ENCODE results near the gene FMR1. TPM values are rescaled to one million over a fixed set of nuclear protein-coding genes. Genes with fewer than 3 reads are reported as not detected.

The FMR1 gene
- polyA plus RNA-seq (2012; ENCODE audit: low read depth, missing spikeins): 14.5 TPM

DNA sequence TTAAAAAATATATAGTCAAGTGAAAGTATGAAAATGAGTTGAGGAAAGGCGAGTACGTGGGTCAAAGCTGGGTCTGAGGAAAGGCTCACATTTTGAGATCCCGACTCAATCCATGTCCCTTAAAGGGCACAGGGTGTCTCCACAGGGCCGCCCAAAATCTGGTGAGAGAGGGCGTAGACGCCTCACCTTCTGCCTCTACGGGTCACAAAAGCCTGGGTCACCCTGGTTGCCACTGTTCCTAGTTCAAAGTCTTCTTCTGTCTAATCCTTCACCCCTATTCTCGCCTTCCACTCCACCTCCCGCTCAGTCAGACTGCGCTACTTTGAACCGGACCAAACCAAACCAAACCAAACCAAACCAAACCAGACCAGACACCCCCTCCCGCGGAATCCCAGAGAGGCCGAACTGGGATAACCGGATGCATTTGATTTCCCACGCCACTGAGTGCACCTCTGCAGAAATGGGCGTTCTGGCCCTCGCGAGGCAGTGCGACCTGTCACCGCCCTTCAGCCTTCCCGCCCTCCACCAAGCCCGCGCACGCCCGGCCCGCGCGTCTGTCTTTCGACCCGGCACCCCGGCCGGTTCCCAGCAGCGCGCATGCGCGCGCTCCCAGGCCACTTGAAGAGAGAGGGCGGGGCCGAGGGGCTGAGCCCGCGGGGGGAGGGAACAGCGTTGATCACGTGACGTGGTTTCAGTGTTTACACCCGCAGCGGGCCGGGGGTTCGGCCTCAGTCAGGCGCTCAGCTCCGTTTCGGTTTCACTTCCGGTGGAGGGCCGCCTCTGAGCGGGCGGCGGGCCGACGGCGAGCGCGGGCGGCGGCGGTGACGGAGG is at the start of gene FMR1:
Gene FMR1, plus strand, starts transcription at position 728 of the 831 bp plus-strand sequence. CDS start 261 bp downstream, outside the sequence.
- TF ChIP-seq SPI1 (IDR thresholded peaks at IDR 0.05; ENCODE audit: low read depth, low read length) (no peak), POLR2A (IDR thresholded peaks at IDR 0.05; ENCODE audit: low read depth, low read length) (no peak), POLR2AphosphoS5 (IDR thresholded peaks at IDR 0.05; ENCODE audit: low read depth, low read length) (no peak), PAX5 (IDR thresholded peaks at IDR 0.05; ENCODE audit: insufficient read depth, low read length, severe bottlenecking) (no peak), POU2F2 (IDR thresholded peaks at IDR 0.05; ENCODE audit: low read depth, low read length) (no peak), TAF1 (IDR thresholded peaks at IDR 0.05; ENCODE audit: low read depth, low read length) (no peak)
- FAIRE-seq (peak; percentile 94), DNase-seq (ENCODE audit: insufficient read length, low spot score) (peak; percentile 72)

DNA sequence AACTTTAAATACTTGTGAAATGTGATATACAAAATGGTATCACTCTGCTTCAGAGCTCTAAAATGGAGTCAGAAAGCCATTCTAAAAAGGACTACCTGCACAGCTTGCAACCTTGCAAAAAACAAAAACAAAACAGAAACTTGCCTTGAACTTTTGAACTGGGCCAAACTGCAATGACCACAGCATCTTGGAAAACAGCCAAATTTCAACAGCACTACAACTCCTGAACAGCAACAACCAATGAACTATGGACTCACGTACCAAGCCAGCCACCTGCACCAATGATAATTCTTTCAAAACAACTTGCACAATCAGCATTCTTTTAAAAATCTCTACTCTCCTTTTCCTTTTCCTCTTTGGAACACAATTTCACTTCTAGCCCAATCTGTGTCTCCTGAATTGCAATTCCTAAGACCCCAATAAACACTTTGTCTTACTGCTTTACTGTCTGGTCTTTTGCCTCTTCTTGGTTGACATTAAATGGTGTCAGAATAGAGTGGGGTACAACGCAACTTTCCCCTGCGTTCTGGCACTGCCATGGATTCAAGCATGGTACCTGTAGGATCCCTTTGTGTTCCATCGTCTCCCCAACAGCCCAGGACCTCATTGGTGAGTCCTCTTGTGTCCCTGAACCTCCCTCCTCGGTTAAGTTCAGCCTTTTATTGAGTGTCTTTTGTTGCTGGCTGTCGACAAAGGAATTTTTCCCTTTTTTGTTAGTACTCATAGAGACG is 35.7 kb upstream of the FMR1 start:
- DNase-seq (ENCODE audit: insufficient read length, low spot score) (no peak), FAIRE-seq (peak; percentile 80)

GRCh38 chrX:147876849-147877646 is 34.7 kb upstream of the FMR1 start:
- FAIRE-seq: no peak

More for the DNA sequence above, 35.7 kb upstream of the FMR1 start:
- no peak for TF ChIP-seq POLR2AphosphoS5 (IDR thresholded peaks at IDR 0.05; ENCODE audit: low read depth, low read length)

DNA sequence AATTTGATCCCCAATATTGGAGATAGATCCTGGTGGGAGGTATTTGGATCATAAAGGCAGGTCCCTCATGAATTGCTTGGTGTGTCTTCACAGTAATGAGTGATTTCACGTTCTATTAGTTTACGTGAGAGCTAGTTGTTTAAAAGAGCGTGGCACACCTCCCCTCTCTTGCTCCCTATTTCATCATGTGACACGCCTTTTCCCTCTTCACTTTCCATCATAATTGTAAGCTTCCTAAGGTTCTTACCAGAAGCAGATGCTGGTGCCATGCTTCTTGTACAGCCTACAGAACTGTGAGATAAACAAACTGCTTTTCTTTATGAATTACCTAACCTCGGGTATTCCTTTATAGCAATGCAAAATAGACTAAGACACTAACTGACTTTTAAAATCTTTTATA is 34.0 kb upstream of the FMR1 start:
- TF ChIP-seq POLR2AphosphoS5 (IDR thresholded peaks at IDR 0.05; ENCODE audit: low read depth, low read length) (no peak), TAF1 (IDR thresholded peaks at IDR 0.05; ENCODE audit: low read depth, low read length) (no peak), POU2F2 (IDR thresholded peaks at IDR 0.05; ENCODE audit: low read depth, low read length) (no peak), SPI1 (IDR thresholded peaks at IDR 0.05; ENCODE audit: low read depth, low read length) (no peak), PAX5 (IDR thresholded peaks at IDR 0.05; ENCODE audit: insufficient read depth, low read length, severe bottlenecking) (no peak), POLR2A (IDR thresholded peaks at IDR 0.05; ENCODE audit: low read depth, low read length) (no peak)
- DNase-seq (ENCODE audit: insufficient read length, low spot score) (no peak), FAIRE-seq (no peak)

More at GRCh38 chrX:147876849-147877646, 34.7 kb upstream of the FMR1 start:
- TF ChIP-seq PAX5 (IDR thresholded peaks at IDR 0.05; ENCODE audit: insufficient read depth, low read length, severe bottlenecking): no peak
- no peak for TF ChIP-seq SPI1 (IDR thresholded peaks at IDR 0.05; ENCODE audit: low read depth, low read length)
- no peak for TF ChIP-seq TAF1 (IDR thresholded peaks at IDR 0.05; ENCODE audit: low read depth, low read length)
- no peak for DNase-seq (ENCODE audit: insufficient read length, low spot score)

DNA sequence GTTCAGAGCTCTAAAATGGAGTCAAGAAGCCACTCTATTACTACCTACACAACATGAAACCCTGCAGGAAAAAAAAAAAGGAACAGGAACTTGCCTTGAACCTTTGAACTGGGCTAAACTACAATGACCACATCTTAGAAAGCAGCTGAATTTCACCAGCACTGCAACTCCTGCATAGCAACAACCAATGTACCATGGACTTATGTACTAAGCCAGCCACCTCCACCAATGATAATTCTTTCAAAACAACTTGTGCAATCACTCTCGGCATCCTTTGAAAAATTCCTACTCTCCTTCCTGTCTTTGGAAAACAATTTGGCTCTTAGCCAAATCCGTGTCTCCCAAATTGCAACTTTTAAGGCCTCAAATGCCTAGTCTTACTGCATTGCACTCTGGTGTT is 26.8 kb upstream of the FMR1 start:
- DNase-seq (ENCODE audit: insufficient read length, low spot score): no peak
- TF ChIP-seq POLR2A (IDR thresholded peaks at IDR 0.05; ENCODE audit: low read depth, low read length) (no peak), POU2F2 (IDR thresholded peaks at IDR 0.05; ENCODE audit: low read depth, low read length) (no peak), SPI1 (IDR thresholded peaks at IDR 0.05; ENCODE audit: low read depth, low read length) (peak; percentile 71)
- FAIRE-seq: no peak

DNA sequence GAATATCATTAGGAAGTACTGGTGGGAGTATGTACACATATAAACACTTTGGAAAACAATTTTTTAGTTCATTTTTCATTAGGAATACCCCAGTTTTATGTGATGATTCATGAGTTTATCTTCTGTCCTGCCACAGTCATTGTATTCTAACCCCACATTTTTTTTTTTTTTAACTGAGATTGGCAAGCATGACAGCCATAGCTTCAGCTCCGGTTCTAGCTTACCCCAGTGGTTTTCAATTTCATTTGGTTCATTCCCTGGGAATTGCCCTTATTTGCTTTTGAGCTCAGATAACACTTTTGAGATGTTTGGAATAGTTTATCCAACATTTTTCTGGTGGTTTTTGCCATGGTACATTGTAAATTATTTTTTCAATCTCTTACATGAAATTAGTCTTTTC is 21.0 kb upstream of the FMR1 start:
- FAIRE-seq (no peak), DNase-seq (ENCODE audit: insufficient read length, low spot score) (no peak)
- TF ChIP-seq POLR2AphosphoS5 (IDR thresholded peaks at IDR 0.05; ENCODE audit: low read depth, low read length) (no peak), POLR2A (IDR thresholded peaks at IDR 0.05; ENCODE audit: low read depth, low read length) (no peak), PAX5 (IDR thresholded peaks at IDR 0.05; ENCODE audit: insufficient read depth, low read length, severe bottlenecking) (no peak), POU2F2 (IDR thresholded peaks at IDR 0.05; ENCODE audit: low read depth, low read length) (no peak), SPI1 (IDR thresholded peaks at IDR 0.05; ENCODE audit: low read depth, low read length) (no peak), TAF1 (IDR thresholded peaks at IDR 0.05; ENCODE audit: low read depth, low read length) (no peak)

GRCh38 chrX:147891896-147892295 is 19.8 kb upstream of the FMR1 start:
- TF ChIP-seq POLR2AphosphoS5 (IDR thresholded peaks at IDR 0.05; ENCODE audit: low read depth, low read length) (no peak), PAX5 (IDR thresholded peaks at IDR 0.05; ENCODE audit: insufficient read depth, low read length, severe bottlenecking) (no peak), TAF1 (IDR thresholded peaks at IDR 0.05; ENCODE audit: low read depth, low read length) (no peak), POLR2A (IDR thresholded peaks at IDR 0.05; ENCODE audit: low read depth, low read length) (no peak), POU2F2 (IDR thresholded peaks at IDR 0.05; ENCODE audit: low read depth, low read length) (no peak), SPI1 (IDR thresholded peaks at IDR 0.05; ENCODE audit: low read depth, low read length) (no peak)
- FAIRE-seq (no peak), DNase-seq (ENCODE audit: insufficient read length, low spot score) (no peak)

- DNase-seq (ENCODE audit: insufficient read length, low spot score) (no peak), FAIRE-seq (no peak)
- TF ChIP-seq PAX5 (IDR thresholded peaks at IDR 0.05; ENCODE audit: insufficient read depth, low read length, severe bottlenecking): no peak
These were observed 18.0 kb upstream of the FMR1 start for GRCh38 chrX:147893741-147894140.

DNA sequence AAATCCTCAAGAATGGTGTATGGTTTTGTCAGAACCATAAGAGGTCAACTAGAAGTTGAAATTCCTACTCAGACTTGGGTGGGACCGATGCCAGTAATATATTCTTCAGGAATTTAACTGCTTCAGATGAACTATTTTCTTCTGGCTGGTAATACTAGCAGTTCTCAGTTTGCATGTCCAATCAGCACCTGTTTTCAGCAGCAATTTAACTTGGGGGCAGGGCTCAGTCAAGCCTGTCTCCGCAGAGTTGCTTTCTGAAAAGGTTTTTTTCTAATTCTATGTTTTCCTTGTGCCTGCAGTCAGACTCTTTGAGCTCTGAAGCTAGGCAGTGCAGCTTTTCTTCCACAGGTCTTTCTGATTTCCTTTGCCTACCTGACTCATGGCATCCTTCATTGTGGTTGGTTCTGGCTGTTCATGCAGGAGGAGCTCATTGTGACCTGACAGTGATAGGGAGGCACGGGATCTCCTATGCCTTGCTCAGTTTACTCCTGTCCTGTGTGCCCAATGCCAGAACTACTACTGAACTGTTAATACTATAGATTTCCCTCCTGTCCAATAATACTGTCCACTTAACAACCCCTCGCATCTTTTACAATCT is 17.3 kb upstream of the FMR1 start:
- FAIRE-seq (no peak), DNase-seq (ENCODE audit: insufficient read length, low spot score) (no peak)
- no peak for TF ChIP-seq TAF1 (IDR thresholded peaks at IDR 0.05; ENCODE audit: low read depth, low read length)
- no peak for TF ChIP-seq PAX5 (IDR thresholded peaks at IDR 0.05; ENCODE audit: insufficient read depth, low read length, severe bottlenecking)
- no peak for TF ChIP-seq SPI1 (IDR thresholded peaks at IDR 0.05; ENCODE audit: low read depth, low read length)
- no peak for TF ChIP-seq POLR2A (IDR thresholded peaks at IDR 0.05; ENCODE audit: low read depth, low read length)
- TF ChIP-seq POU2F2 (IDR thresholded peaks at IDR 0.05; ENCODE audit: low read depth, low read length): no peak
- TF ChIP-seq POLR2AphosphoS5 (IDR thresholded peaks at IDR 0.05; ENCODE audit: low read depth, low read length): no peak
